Esophagus squamous epithelium (tissue), 4 donors: Measurements from ENCODE around the gene PCDHAC2.

Source experiments
- CTCF ChIP-seq, 6 experiments: fragments of 450-650 bp in 4 of 6; fragments of 200-600 bp in 2 of 6; sonication (generic) in 2 of 6; IDR thresholded peaks; one replicate each; pipeline ENCODE4 v1.5.1; 2016 to 2019; ENCODE audit warnings: antibody characterized with exemption in 6 of 6, mild to moderate bottlenecking in 4 of 6, moderate library complexity in 4 of 6
- POLR2A ChIP-seq, 4 donors: fragments of 450-650 bp; IDR thresholded peaks; one replicate each; pipeline ENCODE4 v1.6.1; 2017; ENCODE audit warnings: antibody characterized with exemption in 4 of 4, mild to moderate bottlenecking in 4 of 4, moderate library complexity in 3 of 4

- no peak for TF ChIP-seq CTCF (IDR thresholded peaks at IDR 0.05)
- TF ChIP-seq POLR2A (IDR thresholded peaks at IDR 0.05) = no peak
Measured at GRCh38 chr5:140978983-140979382, 12.7 kb downstream of the PCDHAC2 start.
